VCaP (cell line): ENCODE measurements around the gene SYTL2.

ENCODE experiments used
- H3K27ac ChIP-seq: fragments of 450-650 bp; 2 replicates; pipeline ENCODE4 v1.5.1; 2017
- TF ChIP-seq, protein P1 (sequence below): fragments of 450-650 bp; conservative IDR thresholded peaks from 2 replicates; pipeline ENCODE4 v1.5.1; 2017; ENCODE audit warnings: mild to moderate bottlenecking, moderate library complexity

SYTL2 gene

GRCh38 chr11:85800595-85801342 is 10.2 kb downstream of the SYTL2 start:
- TF ChIP-seq, protein P1, sequence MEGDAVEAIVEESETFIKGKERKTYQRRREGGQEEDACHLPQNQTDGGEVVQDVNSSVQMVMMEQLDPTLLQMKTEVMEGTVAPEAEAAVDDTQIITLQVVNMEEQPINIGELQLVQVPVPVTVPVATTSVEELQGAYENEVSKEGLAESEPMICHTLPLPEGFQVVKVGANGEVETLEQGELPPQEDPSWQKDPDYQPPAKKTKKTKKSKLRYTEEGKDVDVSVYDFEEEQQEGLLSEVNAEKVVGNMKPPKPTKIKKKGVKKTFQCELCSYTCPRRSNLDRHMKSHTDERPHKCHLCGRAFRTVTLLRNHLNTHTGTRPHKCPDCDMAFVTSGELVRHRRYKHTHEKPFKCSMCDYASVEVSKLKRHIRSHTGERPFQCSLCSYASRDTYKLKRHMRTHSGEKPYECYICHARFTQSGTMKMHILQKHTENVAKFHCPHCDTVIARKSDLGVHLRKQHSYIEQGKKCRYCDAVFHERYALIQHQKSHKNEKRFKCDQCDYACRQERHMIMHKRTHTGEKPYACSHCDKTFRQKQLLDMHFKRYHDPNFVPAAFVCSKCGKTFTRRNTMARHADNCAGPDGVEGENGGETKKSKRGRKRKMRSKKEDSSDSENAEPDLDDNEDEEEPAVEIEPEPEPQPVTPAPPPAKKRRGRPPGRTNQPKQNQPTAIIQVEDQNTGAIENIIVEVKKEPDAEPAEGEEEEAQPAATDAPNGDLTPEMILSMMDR: no peak
- peak overlapping the region; percentile 14; the same call in 1 of the 2 replicates for H3K27ac ChIP-seq

- TF ChIP-seq, protein P1: no peak
- no peak overlapping the region for H3K27ac ChIP-seq
Measured at GRCh38 chr11:85799142-85799541, 11.8 kb downstream of the SYTL2 start.

GRCh38 chr11:85798361-85798760 is 12.6 kb downstream of the SYTL2 start:
- H3K27ac ChIP-seq: no peak overlapping the region
- TF ChIP-seq, protein P1: no peak

DNA sequence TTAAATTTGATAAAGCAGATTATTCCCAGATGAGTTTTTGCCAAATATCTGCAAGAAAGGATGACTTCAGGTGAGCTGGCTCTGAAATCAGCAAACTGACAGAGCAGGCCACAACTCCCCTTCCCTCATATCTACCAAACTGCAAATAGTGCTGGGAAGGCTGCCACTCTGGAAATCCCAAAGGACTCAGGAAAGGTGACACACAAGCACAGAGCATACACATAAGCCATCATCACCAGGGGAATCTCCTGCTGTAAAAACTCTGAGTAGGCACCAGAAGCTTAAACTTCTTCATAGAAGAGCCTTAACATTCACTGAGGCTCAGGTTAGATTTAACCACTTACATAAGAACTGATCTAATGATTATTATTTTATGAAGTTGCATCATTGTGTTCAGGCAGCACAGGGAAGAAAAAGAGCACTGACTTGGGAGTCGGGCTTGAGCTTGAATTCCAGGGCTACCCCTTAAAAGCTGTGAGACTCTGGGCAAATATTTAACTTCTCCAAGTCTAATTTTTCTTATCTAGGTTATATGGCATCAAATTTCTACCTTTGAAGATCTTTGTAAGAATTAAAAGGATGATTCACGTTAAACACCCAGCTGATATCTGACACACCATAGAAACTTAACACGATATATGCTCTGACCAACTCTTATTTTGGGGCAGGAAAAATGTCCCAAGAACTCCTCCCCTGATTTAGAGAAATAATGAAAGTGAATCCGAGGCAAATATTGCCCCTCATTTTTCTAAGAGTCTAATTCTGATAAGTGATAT is 15.0 kb downstream of the SYTL2 start:
- H3K27ac ChIP-seq: peak overlapping the region; percentile 72
- TF ChIP-seq, protein P1: no peak

DNA sequence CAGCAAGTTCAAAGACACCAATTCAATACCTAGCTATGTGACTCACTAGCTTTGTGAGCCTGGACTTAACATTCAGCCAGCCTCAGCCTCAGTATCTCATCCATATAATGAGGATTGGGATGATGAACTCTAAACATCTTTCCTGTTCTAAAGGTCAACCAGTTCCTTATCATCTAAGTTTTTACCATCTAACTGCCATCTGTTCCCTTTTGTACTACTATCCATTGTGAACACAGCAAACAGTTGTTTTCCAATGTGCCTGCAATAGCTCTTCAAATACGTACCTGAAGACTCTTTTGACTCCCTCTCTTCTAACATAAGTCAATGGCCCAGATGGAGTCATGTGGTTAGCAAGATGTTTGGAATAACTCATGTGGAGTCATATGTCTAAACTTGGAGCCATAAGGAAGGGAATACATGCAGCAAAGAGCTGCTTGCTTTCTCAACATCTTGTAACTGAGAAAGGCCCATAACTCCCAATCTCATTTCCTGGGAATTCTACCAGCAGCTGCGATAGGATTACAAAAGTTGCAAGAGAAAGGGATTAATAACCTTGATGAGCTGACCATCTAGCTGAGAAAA is 19.4 kb downstream of the SYTL2 start:
- H3K27ac ChIP-seq: no peak overlapping the region

GRCh38 chr11:85787809-85788760 is 22.9 kb downstream of the SYTL2 start:
- H3K27ac ChIP-seq: no peak overlapping the region
- TF ChIP-seq, protein P1: no peak

More for the DNA sequence above, 19.4 kb downstream of the SYTL2 start:
- TF ChIP-seq, protein P1: no peak
